Esophagus squamous epithelium (tissue), 5 donors: ENCODE results near the gene FMNL3. TPM values are rescaled to one million over a fixed set of nuclear protein-coding genes. Genes with fewer than 3 reads are reported as not detected.

Source experiments
- DNase-seq: peaks from one replicate; lab custom pipeline; 2025; lab: John Stamatoyannopoulos, UW
- H3K27ac ChIP-seq, 4 donors: fragments of 200-600 bp; sonication (generic); one replicate each; pipeline ENCODE4 v1.5.1; 2016 to 2019; ENCODE audit warnings: mild to moderate bottlenecking in 1 of 4
- H3K27me3 ChIP-seq, 4 donors: fragments of 200-600 bp; sonication (generic); 1 replicate in 3 of 4; 2 replicates in 1 of 4; pipeline versions ENCODE4 v1.5.1 to v1.6.0; 2017 to 2021; ENCODE audit warnings: antibody characterized with exemption in 1 of 4
- H3K36me3 ChIP-seq, 3 donors: fragments of 200-600 bp; sonication (generic); one replicate each; pipeline ENCODE4 v1.5.1; 2016 to 2019
- H3K4me1 ChIP-seq, 3 donors: fragments of 200-600 bp; sonication (generic); one replicate each; pipeline ENCODE4 v1.5.1; 2017 to 2019
- H3K4me3 ChIP-seq, 4 donors: fragments of 200-600 bp; sonication (generic); 1 replicate in 3 of 4; 2 replicates in 1 of 4; pipeline ENCODE4 v1.5.1; 2016 to 2019; ENCODE audit warnings: mild to moderate bottlenecking in 2 of 4, moderate library complexity in 1 of 4
- H3K9me3 ChIP-seq, 3 donors: fragments of 200-600 bp; sonication (generic); one replicate each; pipeline ENCODE4 v1.5.1; 2016 to 2019
- CTCF ChIP-seq, 6 experiments: fragments of 450-650 bp in 4 of 6; fragments of 200-600 bp in 2 of 6; sonication (generic) in 2 of 6; IDR thresholded peaks; one replicate each; pipeline ENCODE4 v1.5.1; 2016 to 2019; ENCODE audit warnings: antibody characterized with exemption in 6 of 6, mild to moderate bottlenecking in 4 of 6, moderate library complexity in 4 of 6
- POLR2A ChIP-seq, 4 donors: fragments of 450-650 bp; IDR thresholded peaks; one replicate each; pipeline ENCODE4 v1.6.1; 2017; ENCODE audit warnings: antibody characterized with exemption in 4 of 4, mild to moderate bottlenecking in 4 of 4, moderate library complexity in 3 of 4
- WGBS, 2 donors: methylation state at CpG; one replicate each; pipeline ENCODE4 v1.1.5; 2018; 5-methylcytosine and 5-hydroxymethylcytosine counted together
- intact Hi-C: fragments of 100-400 bp; cut with DNase I; formaldehyde crosslinking; loops from one replicate; pipeline ENCODE4 v1.15.0; 2022
- total RNA-seq, 4 donors: library from RNA; depleted of rRNA; stranded (reverse); fragments of >200 nt; gene quantifications; one replicate each; pipeline ENCODE4 v1.1.0, GENCODE V29; 2016
- donor health status: DM: yes; HTN: yes; CAD: no.

The FMNL3 gene
- 1 to 10 TPM; 5.2 to 7.6 (median 5.8) TPM for total RNA-seq

GRCh38 chr12:49707128-49707811 is at the start of gene FMNL3:
Gene FMNL3 (minus strand): TSS chr12:49707405. CDS start chr12:49707180, 225 bp downstream.
- H3K36me3 ChIP-seq: no peaks in the 10 kb centered on the region
- DNase-seq: peak; percentile 86
- peak in 2 of 4 donors; percentile 51 to 60 for TF ChIP-seq POLR2A (IDR thresholded peaks at IDR 0.05)
- TF ChIP-seq CTCF (IDR thresholded peaks at IDR 0.05): peak; percentile 92 to 99 (median 98)
- 0% methylated on average over 3 of the region's 93 CpGs; no CpG with 5 or more reads in 1 of the 2 donors for WGBS, 2 donors
- peaks cover 0 to 19% (median 0%) of the 10 kb centered on the region in 4 donors for H3K27me3 ChIP-seq
- H3K9me3 ChIP-seq: no peaks in the 10 kb centered on the region
- H3K4me3 ChIP-seq: peak within 1 kb of the TSS; percentile 58 to 87 (median 69)
- H3K4me1 ChIP-seq: peaks cover 3 to 51% (median 6%) of the 10 kb centered on the region in 3 donors
- peak within 1 kb of the TSS; percentile 81 to 93 (median 85) for H3K27ac ChIP-seq
- intact Hi-C loops: loop anchor here (5.0 kb wide), 1 partner anchor 60 kb away; no protein-coding TSS in a partner anchor

GRCh38 chr12:49750996-49751393 is 43.8 kb upstream of the FMNL3 start:
- DNase-seq: no peak
- Histone ChIP-seq H3K9me3 (no peaks in the 10 kb centered on the region), H3K4me1 (peaks cover 11 to 85% (median 40%) of the 10 kb centered on the region in 3 donors), H3K27me3 (no peaks in the 10 kb centered on the region), H3K36me3 (peaks cover 4 to 67% (median 22%) of the 10 kb centered on the region in 3 donors), H3K27ac (peak overlapping the region in 1 of 4 donors; percentile 6), H3K4me3 (no peak overlapping the region)
- intact Hi-C loops: no loop called here
- WGBS, 2 donors: 15 to 40% methylated on average over 1 of the region's 1 CpG
- TF ChIP-seq CTCF (IDR thresholded peaks at IDR 0.05) (no peak), POLR2A (IDR thresholded peaks at IDR 0.05) (no peak)

GRCh38 chr12:49750027-49750995 is 43.1 kb upstream of the FMNL3 start:
- intact Hi-C loops: no loop called here
- Histone ChIP-seq H3K27me3 (no peaks in the 10 kb centered on the region), H3K9me3 (no peaks in the 10 kb centered on the region), H3K4me3 (no peak overlapping the region), H3K36me3 (peaks cover 4 to 63% (median 16%) of the 10 kb centered on the region in 3 donors), H3K4me1 (peaks cover 11 to 91% (median 42%) of the 10 kb centered on the region in 3 donors), H3K27ac (peak overlapping the region in 2 of 4 donors; percentile 11 to 34)
- DNase-seq: no peak
- 53 to 59% methylated on average over 8 of the region's 8 CpGs for WGBS, 2 donors
- TF ChIP-seq POLR2A (IDR thresholded peaks at IDR 0.05) (no peak), CTCF (IDR thresholded peaks at IDR 0.05) (no peak)

GRCh38 chr12:49748800-49749199 is 41.6 kb upstream of the FMNL3 start:
- no peaks in the 10 kb centered on the region for H3K27me3 ChIP-seq
- WGBS, 2 donors: 57 to 65% methylated on average over 3 of the region's 3 CpGs
- peaks cover 15 to 100% (median 47%) of the 10 kb centered on the region in 3 donors for H3K4me1 ChIP-seq
- no peak overlapping the region for H3K27ac ChIP-seq
- H3K9me3 ChIP-seq: no peaks in the 10 kb centered on the region
- no peak overlapping the region for H3K4me3 ChIP-seq
- intact Hi-C loops: no loop called here
- peaks cover 0 to 63% (median 9%) of the 10 kb centered on the region in 3 donors for H3K36me3 ChIP-seq
- no peak for DNase-seq
- no peak for TF ChIP-seq POLR2A (IDR thresholded peaks at IDR 0.05)
- TF ChIP-seq CTCF (IDR thresholded peaks at IDR 0.05): no peak
